ENCODE data around the gene CDH13. TPM values are rescaled to one million over a fixed set of nuclear protein-coding genes. Genes with fewer than 3 reads are reported as not detected.

The CDH13 gene
- total RNA-seq, 1 donor from 2014 or later = 45.1 TPM

DNA sequence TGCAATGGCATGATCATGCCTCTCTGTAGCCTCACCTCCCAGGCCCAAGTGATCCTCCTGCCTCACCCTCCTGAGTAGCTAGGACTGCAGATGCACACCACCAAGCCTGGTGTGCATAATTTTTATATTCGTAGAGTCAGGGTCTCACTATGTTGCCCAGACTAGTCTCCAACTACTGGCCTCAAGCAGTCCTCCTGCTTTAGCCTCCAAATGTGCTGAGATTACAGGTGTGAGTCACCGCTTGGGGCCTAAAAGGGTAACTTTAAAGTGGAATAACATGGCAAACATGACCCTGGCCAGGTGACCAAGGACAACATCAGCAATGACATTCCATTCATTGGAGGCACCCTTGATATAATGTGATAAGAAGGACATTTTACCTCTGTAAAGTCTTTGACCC lies 1207.2 kb downstream of the CDH13 start:
- Mint-ChIP-seq H3K27me3 (ENCODE audit: low read depth) (peaks cover 2% of the 10 kb centered on the region), H3K4me1 (ENCODE audit: low read depth) (peaks cover 16% of the 10 kb centered on the region), H3K36me3 (ENCODE audit: low read depth) (no peaks in the 10 kb centered on the region), H3K27ac (ENCODE audit: unreplicated experiment) (no peak overlapping the region), H3K9me3 (ENCODE audit: low read depth) (no peaks in the 10 kb centered on the region), H3K4me3 (ENCODE audit: unreplicated experiment) (no peak overlapping the region)
- no peak for DNase-seq (ENCODE audit: low spot score)
- TF ChIP-seq, protein P1, sequence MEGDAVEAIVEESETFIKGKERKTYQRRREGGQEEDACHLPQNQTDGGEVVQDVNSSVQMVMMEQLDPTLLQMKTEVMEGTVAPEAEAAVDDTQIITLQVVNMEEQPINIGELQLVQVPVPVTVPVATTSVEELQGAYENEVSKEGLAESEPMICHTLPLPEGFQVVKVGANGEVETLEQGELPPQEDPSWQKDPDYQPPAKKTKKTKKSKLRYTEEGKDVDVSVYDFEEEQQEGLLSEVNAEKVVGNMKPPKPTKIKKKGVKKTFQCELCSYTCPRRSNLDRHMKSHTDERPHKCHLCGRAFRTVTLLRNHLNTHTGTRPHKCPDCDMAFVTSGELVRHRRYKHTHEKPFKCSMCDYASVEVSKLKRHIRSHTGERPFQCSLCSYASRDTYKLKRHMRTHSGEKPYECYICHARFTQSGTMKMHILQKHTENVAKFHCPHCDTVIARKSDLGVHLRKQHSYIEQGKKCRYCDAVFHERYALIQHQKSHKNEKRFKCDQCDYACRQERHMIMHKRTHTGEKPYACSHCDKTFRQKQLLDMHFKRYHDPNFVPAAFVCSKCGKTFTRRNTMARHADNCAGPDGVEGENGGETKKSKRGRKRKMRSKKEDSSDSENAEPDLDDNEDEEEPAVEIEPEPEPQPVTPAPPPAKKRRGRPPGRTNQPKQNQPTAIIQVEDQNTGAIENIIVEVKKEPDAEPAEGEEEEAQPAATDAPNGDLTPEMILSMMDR (IDR thresholded peaks at IDR 0.05) = no peak

DNA sequence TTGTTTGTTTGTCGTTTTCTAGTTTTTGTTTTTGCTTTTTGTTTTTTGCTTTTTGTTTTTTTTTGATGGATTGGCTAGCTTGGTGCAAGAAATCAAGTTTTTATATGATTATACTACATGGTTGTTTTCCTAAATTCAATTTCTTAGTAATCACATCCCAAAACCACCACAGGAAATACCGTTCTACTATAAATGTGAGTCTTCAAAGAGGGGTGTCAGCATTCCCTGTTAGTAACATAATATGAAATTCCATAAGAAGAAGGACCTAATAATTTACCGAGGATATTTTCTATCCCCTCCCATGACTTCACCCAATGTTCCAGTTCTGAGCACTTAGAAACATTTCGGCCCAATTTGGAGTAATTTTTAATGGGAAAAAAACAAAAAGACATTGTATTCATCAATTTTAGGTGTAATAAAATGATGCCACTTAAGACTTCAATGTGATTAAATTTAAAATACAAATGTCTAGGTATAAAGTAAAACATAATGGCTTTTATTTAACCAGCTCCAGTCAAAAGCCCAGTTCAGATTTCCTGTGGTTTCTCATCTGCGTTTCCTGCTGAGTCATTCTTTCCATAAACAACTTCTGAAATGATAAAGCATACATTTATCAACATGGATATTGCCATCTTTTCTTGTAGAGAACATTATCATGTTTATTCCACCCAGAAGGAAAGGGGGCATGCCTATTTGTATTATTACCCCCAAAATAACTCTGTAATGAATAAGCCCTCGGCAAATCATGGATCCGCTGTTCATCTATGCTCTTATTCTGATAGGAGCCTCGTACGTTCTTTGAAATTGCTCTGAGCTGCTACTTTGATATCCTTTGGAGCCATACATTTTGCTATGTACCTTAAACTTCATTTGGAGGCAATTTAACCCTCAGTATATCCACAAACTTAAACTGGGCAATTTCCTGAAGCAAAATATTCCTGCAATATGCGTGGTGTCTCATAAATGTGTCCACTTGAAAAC lies 1209.1 kb downstream of the CDH13 start:
- no peak for DNase-seq (ENCODE audit: low spot score)
- H3K9me3 Mint-ChIP-seq (ENCODE audit: low read depth) = no peaks in the 10 kb centered on the region
- TF ChIP-seq, protein P1 (IDR thresholded peaks at IDR 0.05) = no peak
- H3K36me3 Mint-ChIP-seq (ENCODE audit: low read depth) = no peaks in the 10 kb centered on the region
- H3K27me3 Mint-ChIP-seq (ENCODE audit: low read depth) = peaks cover 2% of the 10 kb centered on the region
- H3K27ac Mint-ChIP-seq (ENCODE audit: unreplicated experiment) = peak overlapping the region; percentile 10
- peaks cover 16% of the 10 kb centered on the region for H3K4me1 Mint-ChIP-seq (ENCODE audit: low read depth)
- no peak overlapping the region for H3K4me3 Mint-ChIP-seq (ENCODE audit: unreplicated experiment)

- TF ChIP-seq, protein P1 (IDR thresholded peaks at IDR 0.05) = no peak
- H3K4me3 Mint-ChIP-seq (ENCODE audit: unreplicated experiment) = no peak overlapping the region
- H3K9me3 Mint-ChIP-seq (ENCODE audit: low read depth) = no peaks in the 10 kb centered on the region
- H3K4me1 Mint-ChIP-seq (ENCODE audit: low read depth) = peaks cover 16% of the 10 kb centered on the region
- H3K36me3 Mint-ChIP-seq (ENCODE audit: low read depth) = no peaks in the 10 kb centered on the region
- no peaks in the 10 kb centered on the region for H3K27me3 Mint-ChIP-seq (ENCODE audit: low read depth)
- DNase-seq (ENCODE audit: low spot score) = no peak
- H3K27ac Mint-ChIP-seq (ENCODE audit: unreplicated experiment) = no peak overlapping the region
These were observed 1210.8 kb downstream of the CDH13 start for GRCh38 chr16:83837566-83837965.

- no peak overlapping the region for H3K4me3 Mint-ChIP-seq (ENCODE audit: unreplicated experiment)
- TF ChIP-seq, protein P1 (IDR thresholded peaks at IDR 0.05) = no peak
These were observed 1211.4 kb downstream of the CDH13 start for GRCh38 chr16:83838151-83838550.

GRCh38 chr16:83839561-83839960 lies 1212.8 kb downstream of the CDH13 start:
- H3K27ac Mint-ChIP-seq (ENCODE audit: unreplicated experiment) = no peak overlapping the region
- TF ChIP-seq, protein P1 (IDR thresholded peaks at IDR 0.05) = no peak
- H3K36me3 Mint-ChIP-seq (ENCODE audit: low read depth) = no peaks in the 10 kb centered on the region
- no peak for DNase-seq (ENCODE audit: low spot score)
- H3K9me3 Mint-ChIP-seq (ENCODE audit: low read depth) = no peaks in the 10 kb centered on the region
- H3K4me1 Mint-ChIP-seq (ENCODE audit: low read depth) = peaks cover 16% of the 10 kb centered on the region
- no peak overlapping the region for H3K4me3 Mint-ChIP-seq (ENCODE audit: unreplicated experiment)
- H3K27me3 Mint-ChIP-seq (ENCODE audit: low read depth) = peaks cover 3% of the 10 kb centered on the region

More at GRCh38 chr16:83838151-83838550, 1211.4 kb downstream of the CDH13 start:
- Mint-ChIP-seq H3K27ac (ENCODE audit: unreplicated experiment) (no peak overlapping the region), H3K27me3 (ENCODE audit: low read depth) (no peaks in the 10 kb centered on the region), H3K9me3 (ENCODE audit: low read depth) (no peaks in the 10 kb centered on the region), H3K4me1 (ENCODE audit: low read depth) (peaks cover 16% of the 10 kb centered on the region), H3K36me3 (ENCODE audit: low read depth) (no peaks in the 10 kb centered on the region)
- DNase-seq (ENCODE audit: low spot score) = no peak
